Vagina (tissue), 2 donors: ENCODE measurements around the gene SYCP2L. TPM values are rescaled to one million over a fixed set of nuclear protein-coding genes. Genes with fewer than 3 reads are reported as not detected.

Experiments
- DNase-seq, 2 donors: peaks; one replicate each; pipeline ENCODE4 v3.0.0-alpha.2; 2017; ENCODE audit errors: extremely low spot score in 2 of 2
- H3K27ac ChIP-seq: fragments of 200-600 bp; sonication (generic); one replicate; pipeline ENCODE4 v1.5.1; 2019
- H3K27me3 ChIP-seq: fragments of 200-600 bp; sonication (generic); one replicate; pipeline ENCODE4 v1.5.1; 2019
- H3K36me3 ChIP-seq, 2 donors: fragments of 200-600 bp; sonication (generic); one replicate each; pipeline ENCODE4 v1.5.1; 2017 to 2019
- H3K4me1 ChIP-seq: fragments of 200-600 bp; sonication (generic); one replicate; pipeline ENCODE4 v1.5.1; 2019
- H3K4me3 ChIP-seq, 2 donors: fragments of 200-600 bp; sonication (generic); 1 replicate in 1 of 2; 2 replicates in 1 of 2; pipeline ENCODE4 v1.5.1; 2016 to 2019
- H3K9me3 ChIP-seq: fragments of 200-600 bp; sonication (generic); one replicate; pipeline ENCODE4 v1.5.1; 2019
- CTCF ChIP-seq, 3 experiments: fragments of 450-650 bp in 2 of 3; fragments of 200-600 bp in 1 of 3; sonication (generic) in 1 of 3; IDR thresholded peaks; one replicate each; pipeline ENCODE4 v1.5.1; 2017 to 2019; ENCODE audit warnings: antibody characterized with exemption in 3 of 3, mild to moderate bottlenecking in 2 of 3, moderate library complexity in 2 of 3
- POLR2A ChIP-seq, 2 donors: fragments of 450-650 bp; IDR thresholded peaks; one replicate each; pipeline ENCODE4 v1.6.1; 2017; ENCODE audit warnings: antibody characterized with exemption in 2 of 2, mild to moderate bottlenecking in 2 of 2, moderate library complexity in 2 of 2
- POLR2AphosphoS5 ChIP-seq, 2 donors: sonication (generic); formaldehyde crosslinking; IDR thresholded peaks; one replicate each; pipeline ENCODE4 v1.9.0; 2017; ENCODE audit warnings: antibody characterized with exemption in 2 of 2, mild to moderate bottlenecking in 2 of 2, low read depth in 1 of 2; ENCODE audit not compliant: insufficient read depth in 1 of 2
- intact Hi-C: fragments of 100-400 bp; cut with DNase I; formaldehyde crosslinking; loops from one replicate; pipeline ENCODE4 v1.15.1; 2023
- total RNA-seq: library from RNA; depleted of rRNA; stranded (reverse); fragments of >200 nt; gene quantifications from one replicate; pipeline ENCODE4 v1.2.3, GENCODE V29; 2016

Gene SYCP2L
- total RNA-seq, 1 donor from 2014 or later, result 0.25 TPM

- DNase-seq, result no peak
- intact Hi-C loops, result no loop called here
- H3K9me3 ChIP-seq, result no peaks in the 10 kb centered on the region
- no peaks in the 10 kb centered on the region for H3K36me3 ChIP-seq
- no peak overlapping the region for H3K27ac ChIP-seq
- H3K4me1 ChIP-seq, result no peaks in the 10 kb centered on the region
- TF ChIP-seq POLR2A (IDR thresholded peaks at IDR 0.05), result no peak
- TF ChIP-seq POLR2AphosphoS5 (IDR thresholded peaks at IDR 0.05; ENCODE audit: insufficient read depth in 1 of 2, low read depth in 1 of 2), result no peak
- TF ChIP-seq CTCF (IDR thresholded peaks at IDR 0.05), result no peak
- no peak overlapping the region for H3K4me3 ChIP-seq
- no peaks in the 10 kb centered on the region for H3K27me3 ChIP-seq
Measured at GRCh38 chr6:10939840-10940239, 53.0 kb downstream of the SYCP2L start.

GRCh38 chr6:10945845-10946244 lies 59.0 kb downstream of the SYCP2L start:
- H3K9me3 ChIP-seq, result no peaks in the 10 kb centered on the region
- H3K27ac ChIP-seq, result no peak overlapping the region
- intact Hi-C loops, result no loop called here
- TF ChIP-seq POLR2A (IDR thresholded peaks at IDR 0.05) (no peak), POLR2AphosphoS5 (IDR thresholded peaks at IDR 0.05; ENCODE audit: insufficient read depth in 1 of 2, low read depth in 1 of 2) (no peak), CTCF (IDR thresholded peaks at IDR 0.05) (no peak)
- H3K4me3 ChIP-seq, result no peak overlapping the region
- H3K27me3 ChIP-seq, result no peaks in the 10 kb centered on the region
- H3K36me3 ChIP-seq, result no peaks in the 10 kb centered on the region
- no peaks in the 10 kb centered on the region for H3K4me1 ChIP-seq
- no peak for DNase-seq

GRCh38 chr6:10947966-10948365 lies 61.1 kb downstream of the SYCP2L start:
- no peak for TF ChIP-seq POLR2A (IDR thresholded peaks at IDR 0.05)
- no peak for TF ChIP-seq CTCF (IDR thresholded peaks at IDR 0.05)
- no peak for TF ChIP-seq POLR2AphosphoS5 (IDR thresholded peaks at IDR 0.05; ENCODE audit: insufficient read depth in 1 of 2, low read depth in 1 of 2)
- Histone ChIP-seq H3K9me3 (no peaks in the 10 kb centered on the region), H3K4me1 (no peaks in the 10 kb centered on the region), H3K27me3 (no peaks in the 10 kb centered on the region), H3K4me3 (no peak overlapping the region), H3K27ac (no peak overlapping the region), H3K36me3 (no peaks in the 10 kb centered on the region)
- DNase-seq, result no peak
- intact Hi-C loops, result no loop called here

GRCh38 chr6:10949579-10950490 lies 63.0 kb downstream of the SYCP2L start:
- H3K27ac ChIP-seq, result no peak overlapping the region
- TF ChIP-seq POLR2AphosphoS5 (IDR thresholded peaks at IDR 0.05; ENCODE audit: insufficient read depth in 1 of 2, low read depth in 1 of 2) (no peak), CTCF (IDR thresholded peaks at IDR 0.05) (no peak), POLR2A (IDR thresholded peaks at IDR 0.05) (no peak)
- DNase-seq, result no peak
- no peaks in the 10 kb centered on the region for H3K36me3 ChIP-seq
- no peaks in the 10 kb centered on the region for H3K9me3 ChIP-seq
- intact Hi-C loops, result loop anchor here (10.0 kb wide), 1 partner anchor 115 kb away; no protein-coding TSS in a partner anchor
- no peaks in the 10 kb centered on the region for H3K27me3 ChIP-seq
- H3K4me3 ChIP-seq, result no peak overlapping the region
- no peaks in the 10 kb centered on the region for H3K4me1 ChIP-seq
